ENCODE measurements around the gene UNC5C.

The UNC5C gene

DNA sequence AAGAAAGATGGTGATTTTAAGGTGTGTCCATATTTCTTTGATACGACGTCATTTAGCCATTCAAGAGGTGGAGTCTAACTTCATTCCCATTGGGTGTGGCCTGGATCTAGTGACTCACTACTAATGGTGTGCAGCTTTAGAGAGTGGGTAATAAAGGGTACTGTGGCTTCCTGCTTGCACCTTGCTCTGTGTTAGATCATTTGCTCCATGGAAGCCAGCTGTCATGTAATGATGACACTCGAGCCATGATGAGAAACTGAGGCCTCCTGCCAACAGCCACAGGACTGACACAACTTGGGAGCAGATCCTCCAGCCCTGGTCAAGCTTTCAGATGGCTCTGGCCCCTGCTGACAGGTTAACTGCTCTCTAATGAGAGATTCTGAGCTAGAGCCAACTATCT is 82.0 kb downstream of the UNC5C start:
- DNase-seq (ENCODE audit: low read depth) = no peak

DNA sequence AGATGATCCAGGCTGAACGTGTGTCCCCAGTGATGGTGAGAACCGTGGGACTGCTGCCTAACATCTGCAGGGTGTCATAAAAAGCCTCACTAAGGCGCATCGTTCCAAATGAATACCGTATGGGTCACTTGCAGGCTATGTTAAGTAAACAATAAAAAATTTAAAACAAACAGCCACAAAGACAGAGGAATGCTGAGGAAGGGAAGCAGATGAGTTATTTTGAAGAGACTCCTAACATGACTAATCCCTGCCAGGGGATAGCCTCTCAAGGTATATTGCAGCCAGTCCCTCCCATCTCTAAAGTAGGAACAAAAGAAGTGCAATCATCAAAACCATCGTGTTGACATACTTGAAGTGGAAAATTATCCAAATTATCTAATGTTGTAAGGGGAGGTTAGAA is 83.8 kb downstream of the UNC5C start:
- DNase-seq (ENCODE audit: low read depth) = no peak

DNA sequence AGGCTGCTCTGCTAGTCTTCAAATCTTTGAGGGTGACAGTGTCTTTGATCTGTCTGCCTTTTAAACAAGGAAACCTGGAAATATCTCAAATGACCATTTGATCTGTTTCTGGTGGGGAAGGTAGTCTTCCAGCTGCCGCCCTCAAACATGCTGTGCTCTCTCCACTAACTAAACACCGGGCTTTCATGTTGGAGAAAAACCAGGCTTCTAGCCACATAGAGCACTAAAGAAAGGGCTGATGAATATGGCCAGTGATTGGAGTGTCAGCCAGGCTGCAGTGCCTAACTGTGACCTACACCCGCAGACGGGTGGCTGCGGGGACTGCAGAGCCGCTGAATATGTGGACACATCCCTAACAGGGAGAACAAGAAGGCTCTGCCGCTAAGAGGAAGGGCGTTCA is 85.9 kb downstream of the UNC5C start:
- no peak for DNase-seq (ENCODE audit: low read depth)

DNA sequence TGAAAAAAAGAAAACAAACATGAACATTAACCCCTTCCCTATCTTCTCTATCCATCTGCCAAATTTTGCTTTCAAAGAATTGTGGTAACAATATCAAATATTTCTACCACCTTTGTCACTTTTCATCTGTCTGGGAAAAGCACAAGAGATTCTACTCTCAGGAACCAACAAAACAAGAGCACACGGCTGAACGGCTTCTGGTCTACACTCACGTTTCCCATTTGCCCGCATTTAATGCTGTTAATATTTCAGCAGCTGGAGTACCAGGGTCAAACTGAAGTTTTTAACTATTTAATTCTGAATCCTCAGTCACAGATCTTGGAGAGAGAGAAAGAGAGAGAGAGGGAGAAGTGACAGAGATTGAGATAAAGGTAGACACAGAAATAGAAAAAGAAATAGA is 91.4 kb downstream of the UNC5C start:
- no peak for DNase-seq (ENCODE audit: low read depth)

DNA sequence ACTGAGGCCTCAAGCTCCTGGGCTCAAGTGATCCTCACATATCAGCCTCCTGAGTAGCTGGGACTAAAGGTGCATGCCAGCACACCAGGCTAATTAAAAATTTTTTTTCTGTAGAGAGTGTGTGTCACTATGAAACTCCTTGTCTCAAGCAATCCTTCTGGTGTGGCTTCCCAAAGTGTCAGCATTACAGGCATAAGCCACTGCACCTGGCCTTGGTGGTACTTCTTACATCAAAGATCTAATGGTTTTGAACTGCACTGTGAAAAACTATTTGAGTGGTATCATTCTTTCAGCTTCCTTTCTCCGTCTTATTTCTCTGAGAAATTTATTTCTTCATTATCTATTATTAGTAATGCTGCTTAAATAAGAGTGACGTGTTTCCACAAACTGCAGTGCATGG is 98.5 kb downstream of the UNC5C start:
- DNase-seq (ENCODE audit: low read depth) = no peak

DNA sequence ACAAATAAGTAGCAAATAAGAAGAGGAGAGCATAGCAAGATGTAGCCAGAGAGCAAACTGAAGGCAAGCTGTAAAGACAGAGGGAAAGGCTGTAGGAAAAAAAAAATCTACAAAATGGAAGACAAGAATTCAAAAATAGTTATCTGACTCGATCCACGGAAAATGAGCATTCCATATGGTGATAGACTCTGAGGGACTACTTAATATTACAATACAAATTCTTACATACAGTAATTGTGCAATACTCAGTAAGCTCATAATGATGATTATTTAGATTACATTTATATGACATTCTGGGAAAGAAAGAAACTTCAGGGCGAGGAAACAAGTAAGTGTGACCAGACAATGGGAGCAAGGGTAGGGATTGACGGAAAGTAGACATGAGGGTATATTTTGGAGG is 102.6 kb downstream of the UNC5C start:
- no peak for DNase-seq (ENCODE audit: low read depth)

DNA sequence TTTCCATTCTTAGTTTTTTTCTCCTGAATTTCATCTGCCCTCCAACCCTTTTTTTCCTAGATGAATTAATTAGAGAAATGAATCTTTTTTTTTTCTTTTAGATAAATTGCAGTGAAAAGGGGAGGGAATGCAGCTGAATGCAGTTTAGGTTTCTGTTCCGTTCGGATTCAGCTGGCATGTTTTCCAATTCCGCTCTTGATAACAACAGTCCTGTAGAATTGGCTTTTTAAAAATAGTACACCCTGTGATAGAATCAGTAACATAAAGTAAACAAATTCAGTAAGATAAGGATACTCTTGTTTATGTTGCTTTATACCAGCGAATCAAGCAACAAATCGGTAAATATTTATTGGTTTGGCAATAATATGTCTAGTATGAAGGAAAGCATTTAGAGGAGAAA is 103.5 kb downstream of the UNC5C start:
- DNase-seq (ENCODE audit: low read depth) = no peak

DNA sequence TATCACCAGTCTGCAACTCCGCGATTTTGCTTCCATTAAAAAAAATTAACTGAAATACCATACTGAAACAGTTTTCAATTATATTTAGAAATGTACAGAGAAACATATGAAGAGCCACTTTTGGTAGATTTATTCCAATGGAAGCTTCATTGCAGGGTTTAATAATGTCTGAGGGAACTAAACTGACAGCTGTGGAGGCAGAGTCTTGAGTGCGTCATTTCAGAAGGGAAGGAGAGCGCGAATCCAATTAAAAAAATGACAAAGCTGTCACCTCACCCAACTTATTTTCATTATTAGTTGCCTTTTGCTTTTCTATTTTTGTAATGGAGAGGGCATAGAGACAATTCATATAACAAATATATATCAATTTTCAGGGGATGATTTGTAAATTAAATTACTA is 104.0 kb downstream of the UNC5C start:
- no peak for DNase-seq (ENCODE audit: low read depth)

DNA sequence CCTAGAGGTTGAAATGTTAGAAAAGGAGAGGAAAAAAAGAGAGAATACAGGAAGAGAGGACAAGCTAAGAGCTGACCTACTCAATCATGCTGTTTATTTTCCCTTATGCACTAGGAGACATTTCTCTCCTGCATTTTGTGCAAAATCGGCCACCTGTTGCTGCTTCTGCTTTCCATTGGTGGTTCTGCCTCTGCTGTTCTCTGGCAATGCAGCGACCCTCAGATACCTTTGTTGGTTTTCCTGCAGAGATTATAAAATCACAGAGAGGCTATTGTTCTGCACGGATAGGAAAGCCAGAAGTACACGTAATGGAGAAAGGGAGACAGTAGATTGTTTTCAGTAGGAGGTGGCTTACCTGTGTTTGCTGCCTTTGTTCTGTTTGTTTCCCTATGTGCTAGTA is 108.9 kb downstream of the UNC5C start:
- no peak for DNase-seq (ENCODE audit: low read depth)

DNA sequence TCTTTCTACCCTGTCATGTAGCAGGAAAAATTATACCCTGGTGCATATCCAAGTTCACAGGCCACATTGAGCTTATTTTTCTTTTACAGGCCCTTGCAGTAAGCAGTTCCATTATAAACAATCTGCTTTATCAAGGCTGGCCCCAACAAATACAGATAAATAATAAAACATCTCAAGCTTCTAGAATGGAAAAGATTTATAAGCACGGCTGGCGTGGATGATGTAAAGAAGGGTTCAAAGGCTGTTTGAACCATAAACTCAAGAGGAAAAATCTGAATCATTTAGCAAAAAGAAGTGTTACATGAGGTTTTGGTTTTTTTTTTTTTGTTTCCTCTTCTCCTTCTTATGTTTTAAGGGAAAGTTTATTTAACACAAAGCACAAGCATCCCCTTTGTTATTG is 109.7 kb downstream of the UNC5C start:
- no peak for DNase-seq (ENCODE audit: low read depth)

DNA sequence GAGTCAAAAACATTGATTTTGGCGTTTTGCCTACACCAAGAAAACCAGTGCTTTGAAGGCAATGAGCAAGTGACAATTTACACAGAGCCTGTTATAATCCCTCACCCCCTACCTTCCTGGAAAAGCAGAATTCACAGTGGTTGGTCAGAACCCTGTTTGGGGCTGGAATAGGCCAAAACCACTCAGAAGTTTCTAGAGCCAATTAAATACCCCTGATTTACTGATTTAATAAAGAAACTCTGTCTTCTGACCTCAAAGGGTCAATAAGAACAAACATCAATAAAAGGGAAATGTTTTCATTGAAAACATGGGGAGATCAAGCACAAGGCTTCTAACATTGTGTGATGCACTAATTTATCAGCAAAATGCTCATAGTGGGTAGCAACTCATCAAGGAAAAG is 116.3 kb downstream of the UNC5C start:
- DNase-seq (ENCODE audit: low read depth) = no peak

DNA sequence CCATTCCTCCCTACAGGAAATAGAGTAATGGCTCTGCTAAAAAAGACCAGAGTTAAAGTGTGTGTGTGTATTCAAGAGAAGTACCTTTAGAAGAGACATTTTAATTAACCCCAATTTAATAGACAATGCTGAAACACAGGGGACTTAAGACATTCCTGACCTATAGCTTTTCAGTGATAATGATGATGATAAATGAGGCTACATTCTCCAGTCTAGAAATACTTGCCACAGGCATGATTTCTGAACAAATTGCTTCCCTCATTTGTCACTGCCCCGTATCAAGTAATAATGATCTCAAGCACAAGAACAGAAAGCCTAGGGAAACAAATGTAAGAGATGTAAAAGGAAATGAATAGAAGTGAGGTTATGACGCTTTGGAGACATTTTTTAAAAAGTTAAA is 117.1 kb downstream of the UNC5C start:
- DNase-seq (ENCODE audit: low read depth) = no peak

DNA sequence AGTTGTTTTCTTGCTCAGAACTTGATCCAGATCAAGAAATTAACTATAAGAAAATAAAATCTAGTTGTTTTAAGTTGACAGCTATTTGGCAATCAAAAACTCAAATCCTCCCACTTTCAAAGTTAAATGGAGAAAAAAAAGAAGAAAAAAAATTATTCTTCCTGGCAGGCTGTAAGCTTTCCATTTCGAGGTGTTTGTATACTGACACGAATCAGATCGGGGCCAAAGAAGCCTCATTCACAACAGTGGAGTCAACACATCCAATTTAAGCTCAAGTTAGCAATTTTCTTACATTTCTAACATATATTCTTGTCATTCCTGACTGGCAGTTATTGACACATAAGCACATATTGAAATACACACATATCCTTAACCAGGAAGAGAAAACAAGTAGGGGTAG is 119.4 kb downstream of the UNC5C start:
- DNase-seq (ENCODE audit: low read depth) = no peak

DNA sequence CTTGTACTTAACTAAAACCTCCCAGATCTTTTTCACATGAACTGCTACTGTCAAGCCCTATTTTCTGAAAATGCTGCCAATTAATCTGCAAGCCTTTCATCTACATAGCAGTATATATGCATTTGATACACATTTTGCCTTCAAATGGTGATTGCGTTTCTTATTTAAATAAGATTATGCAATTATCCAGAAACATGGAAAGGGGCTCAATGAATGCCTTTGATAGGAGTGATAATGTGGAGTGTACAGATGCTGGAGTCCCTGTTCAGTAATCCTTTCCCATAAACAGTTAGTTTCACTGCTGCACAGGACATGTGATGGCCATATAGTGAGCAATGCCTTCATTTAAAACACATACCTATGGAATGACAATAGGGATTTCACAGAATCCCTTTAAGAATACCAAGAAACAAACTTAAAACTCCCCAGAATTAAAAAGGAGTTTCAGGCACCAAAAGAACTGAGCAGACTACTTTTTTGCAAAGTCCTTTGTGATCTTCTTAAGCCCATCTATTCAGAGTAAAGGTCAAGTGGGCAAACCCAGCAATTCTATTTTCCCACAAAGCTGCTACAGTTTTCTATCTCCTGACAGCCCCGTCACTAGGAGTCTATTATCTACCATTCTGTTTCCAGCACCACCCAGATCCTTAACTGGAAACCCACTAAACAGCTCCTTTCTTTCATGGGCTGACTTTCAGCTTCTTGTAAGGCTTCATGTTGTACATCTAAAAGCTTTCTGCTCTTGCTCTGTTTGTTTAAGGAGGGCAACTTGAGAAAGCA is 120.3 kb downstream of the UNC5C start:
- no peak for DNase-seq (ENCODE audit: low read depth)

DNA sequence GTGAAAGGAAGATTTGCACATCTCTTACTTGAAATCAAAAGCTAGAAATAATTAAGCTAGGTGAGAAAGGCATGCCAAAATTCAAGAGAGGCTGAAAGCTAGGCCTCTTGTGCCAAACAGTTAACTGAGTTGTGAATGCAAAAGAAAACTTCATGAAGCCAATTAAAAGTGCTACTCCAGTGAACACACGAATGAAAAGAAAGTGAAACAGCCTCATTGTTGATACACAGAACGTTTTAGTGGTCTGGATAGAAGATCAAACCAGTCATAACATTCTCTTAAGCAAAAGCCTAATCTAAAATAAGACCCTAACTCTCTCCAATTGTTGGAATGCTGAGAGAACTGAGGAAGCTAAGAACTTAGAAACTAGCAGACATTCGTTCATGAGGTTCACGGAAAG is 122.3 kb downstream of the UNC5C start:
- no peak for DNase-seq (ENCODE audit: low read depth)

DNA sequence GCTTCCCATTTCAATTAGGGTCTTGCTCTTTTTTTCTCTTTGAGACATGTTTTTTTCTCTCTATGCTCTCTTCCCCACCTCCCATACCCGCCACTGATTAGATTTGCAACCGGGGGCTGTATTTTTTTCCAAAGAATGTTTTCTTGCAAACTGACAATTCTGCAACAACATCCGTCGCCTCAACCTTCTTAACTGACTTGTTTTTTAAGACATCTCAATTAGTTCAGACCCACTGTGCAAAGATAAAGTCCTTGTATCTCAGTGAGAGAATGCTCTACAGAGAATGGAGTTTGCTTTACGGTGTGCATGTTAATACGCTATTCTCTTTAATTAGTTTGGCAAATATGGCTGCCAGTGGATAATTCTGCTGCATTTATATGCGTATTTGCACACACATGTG is 126.3 kb downstream of the UNC5C start:
- DNase-seq (ENCODE audit: low read depth) = no peak

DNA sequence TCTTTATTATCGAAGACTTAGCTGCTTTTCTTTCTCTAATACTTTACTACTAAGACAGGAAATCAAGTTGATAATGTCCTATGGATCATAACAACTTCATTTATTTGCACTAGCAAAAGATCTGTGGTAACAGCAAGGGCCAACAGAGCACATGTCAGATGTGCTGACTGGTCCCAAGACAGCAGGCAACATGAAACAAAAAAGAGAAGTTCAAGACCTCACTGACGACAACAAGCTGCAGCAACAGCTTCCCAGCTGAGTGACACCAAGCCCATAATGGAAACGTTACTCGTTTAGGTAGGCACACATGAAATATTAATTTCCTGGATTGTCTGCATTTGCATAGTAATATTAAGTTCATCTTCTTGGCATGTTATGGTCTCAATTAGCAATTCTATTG is 126.9 kb downstream of the UNC5C start:
- no peak for DNase-seq (ENCODE audit: low read depth)

DNA sequence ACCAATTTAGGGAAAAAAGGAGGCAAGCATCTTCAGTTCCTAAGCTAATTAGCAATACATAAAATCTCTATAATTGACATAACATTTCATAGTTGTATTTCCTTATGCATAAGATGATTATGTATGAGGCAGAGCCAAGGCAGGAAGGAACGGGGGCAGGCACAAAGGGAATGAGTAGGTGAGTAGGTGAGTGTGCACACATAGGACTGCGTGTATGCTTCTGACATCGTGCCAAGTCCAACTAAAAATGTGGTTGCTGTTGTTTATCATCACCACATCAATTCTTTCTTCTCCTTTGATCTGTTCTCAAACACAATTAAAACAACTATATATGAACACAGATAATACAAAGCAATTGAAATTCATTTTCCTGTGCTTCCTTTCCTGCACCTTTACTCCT is 131.2 kb downstream of the UNC5C start:
- no peak for DNase-seq (ENCODE audit: low read depth)

DNA sequence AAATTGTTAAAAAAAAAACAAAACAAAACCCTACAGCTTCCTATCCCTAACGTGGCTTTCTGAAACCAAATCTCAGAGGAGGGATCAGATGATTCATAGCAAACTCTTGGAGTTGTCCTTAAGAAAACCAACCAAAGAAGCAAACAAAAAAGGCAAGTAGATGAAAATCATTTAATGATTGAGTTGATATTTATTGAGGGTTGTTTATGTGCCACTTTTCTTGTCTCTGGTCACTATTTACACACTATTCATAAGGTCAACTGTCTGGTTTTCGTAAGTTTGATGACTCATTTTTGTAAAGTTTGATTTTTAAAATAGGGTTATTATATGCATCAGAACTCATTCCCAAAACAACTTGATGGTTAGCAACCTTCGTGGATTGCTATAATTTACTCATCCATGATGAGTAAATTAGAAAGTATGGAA is 133.4 kb downstream of the UNC5C start:
- DNase-seq (ENCODE audit: low read depth) = no peak

DNA sequence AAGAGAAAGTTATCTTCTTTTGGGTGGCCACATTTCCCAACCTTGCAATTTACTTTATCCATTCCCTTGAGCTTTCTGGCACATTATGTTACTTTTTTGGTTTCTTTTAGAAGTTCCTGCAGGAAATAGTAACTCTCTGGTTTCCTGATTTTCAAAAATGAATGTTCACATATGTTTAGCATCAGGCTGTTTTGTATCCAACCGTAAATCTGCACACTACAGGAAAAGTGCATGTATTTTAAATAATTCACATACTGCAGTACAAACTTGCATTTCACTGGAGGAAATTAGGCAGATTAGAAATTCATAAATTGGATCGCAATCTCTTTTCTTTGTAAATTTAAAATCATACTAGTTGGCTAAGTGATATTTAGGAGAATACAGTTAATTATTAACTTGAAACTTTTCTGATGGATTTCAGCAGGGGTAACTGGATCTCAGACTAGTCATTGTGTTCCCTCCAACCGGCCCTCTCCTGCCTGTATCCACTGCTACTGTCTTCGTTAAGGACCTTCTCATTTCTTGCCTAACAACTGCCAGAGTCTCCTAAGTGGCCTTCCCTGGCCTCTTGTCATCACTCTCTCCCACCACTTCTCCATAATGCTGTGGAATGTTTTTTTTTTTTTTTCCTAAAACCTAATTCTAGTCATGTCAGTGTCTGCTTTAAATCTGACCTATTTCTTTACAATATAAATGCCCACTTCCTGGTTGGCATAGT is 137.2 kb downstream of the UNC5C start:
- DNase-seq (ENCODE audit: low read depth) = no peak

DNA sequence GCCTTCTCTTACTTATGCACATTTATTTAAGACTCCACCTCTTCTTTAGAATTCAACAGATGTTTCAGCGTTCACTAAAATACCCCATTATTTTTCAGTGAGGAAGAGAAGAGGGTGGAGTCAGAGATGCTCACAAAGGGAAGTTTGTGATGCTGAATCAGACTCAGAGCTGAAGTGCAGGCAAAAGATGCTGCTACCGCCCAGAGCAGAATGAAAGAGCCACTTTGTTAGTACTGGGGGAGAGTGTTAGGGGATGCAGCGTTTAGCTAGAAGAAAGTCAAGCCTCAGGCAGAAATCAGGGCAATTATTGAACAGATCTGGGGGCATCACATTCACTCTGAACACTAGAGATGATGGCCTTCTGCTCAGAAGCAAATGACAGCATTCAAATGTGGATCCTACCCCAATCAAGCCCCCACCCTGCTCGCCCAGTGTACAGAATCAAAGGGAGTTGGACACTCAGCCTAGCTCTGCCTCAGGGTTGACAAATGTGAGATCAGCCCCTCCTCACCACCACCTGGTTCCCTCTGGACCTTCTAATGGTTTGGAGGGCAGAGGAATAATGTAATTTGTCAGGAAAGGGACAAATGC is 138.3 kb downstream of the UNC5C start:
- no peak for DNase-seq (ENCODE audit: low read depth)

DNA sequence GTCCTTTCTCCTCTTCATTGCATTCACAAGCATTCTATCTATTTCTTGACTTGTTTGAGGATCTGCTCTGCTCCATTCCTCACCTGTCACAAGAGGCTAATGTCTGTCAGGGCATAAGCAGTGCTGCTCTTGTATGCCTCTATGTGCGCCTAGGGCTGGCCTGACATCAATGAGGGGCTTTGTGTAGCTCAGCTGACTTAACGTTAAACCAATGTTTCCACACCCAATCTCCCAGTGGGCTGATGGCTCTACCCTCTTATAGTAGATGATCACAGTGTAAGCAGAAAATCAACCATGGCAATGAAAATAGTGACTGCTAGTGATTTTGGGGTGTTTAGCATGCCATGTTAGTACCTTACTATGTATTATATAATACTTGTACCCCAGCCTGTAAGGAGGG is 139.0 kb downstream of the UNC5C start:
- no peak for DNase-seq (ENCODE audit: low read depth)

DNA sequence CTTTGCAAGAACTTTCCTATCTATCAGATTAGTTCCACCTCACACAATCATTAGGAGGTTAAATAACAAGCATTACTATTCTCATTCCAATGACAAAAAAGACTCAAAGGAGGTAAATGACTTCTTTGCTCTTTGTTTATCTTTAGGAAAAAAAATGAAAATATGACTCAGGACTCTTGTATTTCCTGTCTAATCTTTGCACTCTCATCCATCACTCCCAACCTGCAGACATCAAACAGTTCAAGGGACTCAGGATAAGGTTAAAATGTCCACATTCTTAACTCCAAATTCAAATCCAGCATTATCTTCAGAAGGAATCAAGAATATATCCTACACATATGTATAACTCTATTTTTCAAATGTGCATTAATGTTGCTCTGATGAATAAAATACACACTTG is 139.6 kb downstream of the UNC5C start:
- no peak for DNase-seq (ENCODE audit: low read depth)

DNA sequence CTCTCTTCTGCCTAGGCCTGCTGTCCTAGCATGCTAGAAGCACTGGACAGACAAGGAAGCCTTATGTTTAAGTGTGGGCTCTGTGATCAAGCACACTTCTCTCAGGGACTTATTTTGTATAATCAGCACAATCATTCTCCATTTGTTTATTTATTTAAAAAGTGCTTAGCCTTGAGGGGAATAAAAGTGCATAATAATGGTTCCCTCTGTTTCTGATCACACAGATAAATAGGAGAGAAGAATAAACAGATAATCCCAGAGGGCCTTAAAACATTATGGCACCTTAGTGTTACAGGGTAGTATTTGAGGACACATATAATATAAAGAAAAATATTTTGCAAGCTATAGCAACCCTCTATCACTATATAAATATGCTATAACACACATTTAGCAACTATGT is 146.5 kb downstream of the UNC5C start:
- no peak for DNase-seq (ENCODE audit: low read depth)

Data from stimulated activated CD8-positive, alpha-beta memory T cell treated with anti-CD3 and anti-CD28 coated beads, Interleukin-4, amount 100 ng/mL, for 24 hours (primary cell).